ENCODE measurements around the gene PI16. TPM values are rescaled to one million over a fixed set of nuclear protein-coding genes. Genes with fewer than 3 reads are reported as not detected.

PI16 gene
- polyA plus RNA-seq, 3 donors, result 0.22 TPM; not detected in 2

GRCh38 chr6:37004044-37004980, 49.8 kb downstream of the PI16 start:
- peaks cover 8% of the 10 kb centered on the region in 2 donors for H3K36me3 ChIP-seq (replicated peaks in 1 of 2; ENCODE audit: control insufficient read depth in 1 of 2, insufficient read depth in 2 of 2, low read length in 2 of 2)
- Mint-ChIP-seq H3K9me3 (peaks cover 0 to 2% (median 0%) of the 10 kb centered on the region in 7 donors), H3K27me3 (ENCODE audit: low read depth in 3 of 3) (peaks cover 0 to 4% (median 0%) of the 10 kb centered on the region in 3 donors), H3K36me3 (peaks cover 3 to 14% of the 10 kb centered on the region in 2 donors), H3K4me3 (no peak overlapping the region), H3K4me1 (peaks cover 58% of the 10 kb centered on the region), H3K27ac (peak overlapping the region in 6 of 7 donors; percentile 27 to 77 (median 69))
- H3K9me3 ChIP-seq (replicated peaks in 1 of 2; ENCODE audit: control insufficient read depth in 1 of 2, insufficient read depth in 1 of 2, low read length in 2 of 2), result no peaks in the 10 kb centered on the region
- DNase-seq, result no peak
- H3K4me2 ChIP-seq (replicated peaks; ENCODE audit: extremely low read depth, low read length, poor library complexity, severe bottlenecking), result no peak overlapping the region
- TF ChIP-seq, protein P1, sequence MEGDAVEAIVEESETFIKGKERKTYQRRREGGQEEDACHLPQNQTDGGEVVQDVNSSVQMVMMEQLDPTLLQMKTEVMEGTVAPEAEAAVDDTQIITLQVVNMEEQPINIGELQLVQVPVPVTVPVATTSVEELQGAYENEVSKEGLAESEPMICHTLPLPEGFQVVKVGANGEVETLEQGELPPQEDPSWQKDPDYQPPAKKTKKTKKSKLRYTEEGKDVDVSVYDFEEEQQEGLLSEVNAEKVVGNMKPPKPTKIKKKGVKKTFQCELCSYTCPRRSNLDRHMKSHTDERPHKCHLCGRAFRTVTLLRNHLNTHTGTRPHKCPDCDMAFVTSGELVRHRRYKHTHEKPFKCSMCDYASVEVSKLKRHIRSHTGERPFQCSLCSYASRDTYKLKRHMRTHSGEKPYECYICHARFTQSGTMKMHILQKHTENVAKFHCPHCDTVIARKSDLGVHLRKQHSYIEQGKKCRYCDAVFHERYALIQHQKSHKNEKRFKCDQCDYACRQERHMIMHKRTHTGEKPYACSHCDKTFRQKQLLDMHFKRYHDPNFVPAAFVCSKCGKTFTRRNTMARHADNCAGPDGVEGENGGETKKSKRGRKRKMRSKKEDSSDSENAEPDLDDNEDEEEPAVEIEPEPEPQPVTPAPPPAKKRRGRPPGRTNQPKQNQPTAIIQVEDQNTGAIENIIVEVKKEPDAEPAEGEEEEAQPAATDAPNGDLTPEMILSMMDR (IDR thresholded peaks at IDR 0.05), result no peak
- H4K20me1 ChIP-seq (ENCODE audit: insufficient read depth, low read length), result peaks cover 21% of the 10 kb centered on the region
- H3K9ac ChIP-seq (ENCODE audit: insufficient read depth, low read length, poor library complexity, severe bottlenecking), result no peak overlapping the region
- peaks cover 49 to 63% of the 10 kb centered on the region in 2 donors for H3K4me1 ChIP-seq (ENCODE audit: control insufficient read depth in 1 of 2, insufficient read depth in 2 of 2, low read length in 2 of 2)
- peaks cover 40% of the 10 kb centered on the region for H3K79me2 ChIP-seq (ENCODE audit: insufficient read depth, low read length)
- H3K27ac ChIP-seq (ENCODE audit: low read depth in 1 of 2, low read length in 2 of 2), result no peak overlapping the region
- no peak overlapping the region for H2AFZ ChIP-seq (ENCODE audit: insufficient read depth, low read depth, low read length, poor library complexity, severe bottlenecking)
- no peaks in the 10 kb centered on the region for H3K27me3 ChIP-seq (ENCODE audit: control insufficient read depth in 2 of 2, insufficient read depth in 2 of 2, low read length in 2 of 2)
- WGBS (ENCODE audit: insufficient coverage), result 90% methylated on average over 10 of the region's 11 CpGs
- intact Hi-C loops (cut with micrococcal nuclease), result no loop called here
- no peak overlapping the region for H3K4me3 ChIP-seq (replicated peaks in 1 of 3; ENCODE audit: low read depth in 2 of 3, low read length in 3 of 3)

GRCh38 chr6:37005061-37005810, 50.7 kb downstream of the PI16 start, which contains the start of gene FGD2:
FGD2 (plus strand) TSS chr6:37005655; CDS start chr6:37005818, 163 bp downstream.
- peak; percentile 55 to 74 (median 71) for DNase-seq
- Histone ChIP-seq H3K27me3 (ENCODE audit: control insufficient read depth in 2 of 2, insufficient read depth in 2 of 2, low read length in 2 of 2) (no peaks in the 10 kb centered on the region), H3K36me3 (replicated peaks in 1 of 2; ENCODE audit: control insufficient read depth in 1 of 2, insufficient read depth in 2 of 2, low read length in 2 of 2) (peaks cover 14 to 17% of the 10 kb centered on the region in 2 donors), H4K20me1 (ENCODE audit: insufficient read depth, low read length) (peaks cover 31% of the 10 kb centered on the region), H3K9ac (ENCODE audit: insufficient read depth, low read length, poor library complexity, severe bottlenecking) (peak within 1 kb of the TSS; percentile 70), H3K27ac (ENCODE audit: low read depth in 1 of 2, low read length in 2 of 2) (peak within 1 kb of the TSS; percentile 86 to 94), H3K9me3 (replicated peaks in 1 of 2; ENCODE audit: control insufficient read depth in 1 of 2, insufficient read depth in 1 of 2, low read length in 2 of 2) (no peaks in the 10 kb centered on the region), H3K79me2 (ENCODE audit: insufficient read depth, low read length) (peaks cover 49% of the 10 kb centered on the region), H2AFZ (ENCODE audit: insufficient read depth, low read depth, low read length, poor library complexity, severe bottlenecking) (peak within 1 kb of the TSS; percentile 55), H3K4me1 (ENCODE audit: control insufficient read depth in 1 of 2, insufficient read depth in 2 of 2, low read length in 2 of 2) (peaks cover 59 to 72% of the 10 kb centered on the region in 2 donors), H3K4me3 (replicated peaks in 1 of 3; ENCODE audit: low read depth in 2 of 3, low read length in 3 of 3) (peak within 1 kb of the TSS; percentile 87 to 93 (median 92)), H3K4me2 (replicated peaks; ENCODE audit: extremely low read depth, low read length, poor library complexity, severe bottlenecking) (peak within 1 kb of the TSS; percentile 92)
- intact Hi-C loops (cut with micrococcal nuclease), result no loop called here
- Mint-ChIP-seq H3K9me3 (peaks cover 0 to 2% (median 0%) of the 10 kb centered on the region in 7 donors), H3K27me3 (ENCODE audit: low read depth in 3 of 3) (peaks cover 0 to 4% (median 0%) of the 10 kb centered on the region in 3 donors), H3K36me3 (peaks cover 9 to 23% of the 10 kb centered on the region in 2 donors), H3K4me1 (peaks cover 61% of the 10 kb centered on the region), H3K27ac (peak within 1 kb of the TSS; percentile 93 to 98 (median 96)), H3K4me3 (peak within 1 kb of the TSS; percentile 89 to 99)
- 16% methylated on average over 7 of the region's 14 CpGs for WGBS (ENCODE audit: insufficient coverage)
- TF ChIP-seq, protein P1 (IDR thresholded peaks at IDR 0.05), result no peak

Measured in CD14-positive monocyte (primary cell).